ENCODE measurements around the gene SORCS2. TPM values are rescaled to one million over a fixed set of nuclear protein-coding genes. Genes with fewer than 3 reads are reported as not detected.

The SORCS2 gene
- total RNA-seq, 2 donors from 2014 or later = 1.5 to 1.7 TPM

GRCh38 chr4:7530082-7530481 is 337.7 kb downstream of the SORCS2 start:
- H3K27me3 ChIP-seq = no peaks in the 10 kb centered on the region
- TF ChIP-seq CTCF (IDR thresholded peaks at IDR 0.05) = no peak
- H3K4me1 ChIP-seq = no peaks in the 10 kb centered on the region

GRCh38 chr4:7530932-7531639 is 338.7 kb downstream of the SORCS2 start:
- no peak overlapping the region for H3K4me3 ChIP-seq
- no peaks in the 10 kb centered on the region for H3K9me3 ChIP-seq
- no peak for DNase-seq (ENCODE audit: low spot score)
- no peak for TF ChIP-seq CTCF (IDR thresholded peaks at IDR 0.05)
- H3K27me3 ChIP-seq = no peaks in the 10 kb centered on the region
- no peak overlapping the region for H3K27ac ChIP-seq
- no peaks in the 10 kb centered on the region for H3K36me3 ChIP-seq
- H3K4me1 ChIP-seq = no peaks in the 10 kb centered on the region

More at GRCh38 chr4:7530082-7530481, 337.7 kb downstream of the SORCS2 start:
- Histone ChIP-seq H3K9me3 (no peaks in the 10 kb centered on the region), H3K4me3 (no peak overlapping the region), H3K27ac (no peak overlapping the region), H3K36me3 (no peaks in the 10 kb centered on the region)
- no peak for DNase-seq (ENCODE audit: low spot score)

GRCh38 chr4:7531640-7531994 is 339.3 kb downstream of the SORCS2 start:
- Histone ChIP-seq H3K9me3 (no peaks in the 10 kb centered on the region), H3K4me3 (no peak overlapping the region), H3K36me3 (no peaks in the 10 kb centered on the region), H3K4me1 (no peaks in the 10 kb centered on the region), H3K27me3 (no peaks in the 10 kb centered on the region), H3K27ac (no peak overlapping the region)
- DNase-seq (ENCODE audit: low spot score) = no peak
- TF ChIP-seq CTCF (IDR thresholded peaks at IDR 0.05) = no peak

- Histone ChIP-seq H3K36me3 (no peaks in the 10 kb centered on the region), H3K4me1 (no peaks in the 10 kb centered on the region), H3K27me3 (no peaks in the 10 kb centered on the region), H3K4me3 (no peak overlapping the region), H3K27ac (no peak overlapping the region), H3K9me3 (no peaks in the 10 kb centered on the region)
- DNase-seq (ENCODE audit: low spot score) = no peak
- TF ChIP-seq CTCF (IDR thresholded peaks at IDR 0.05) = no peak
Observed at GRCh38 chr4:7532043-7532442, 339.7 kb downstream of the SORCS2 start.

GRCh38 chr4:7533267-7533666 is 340.9 kb downstream of the SORCS2 start:
- TF ChIP-seq CTCF (IDR thresholded peaks at IDR 0.05) = no peak
- H3K9me3 ChIP-seq = no peaks in the 10 kb centered on the region
- H3K36me3 ChIP-seq = no peaks in the 10 kb centered on the region
- no peak for DNase-seq (ENCODE audit: low spot score)
- H3K4me1 ChIP-seq = no peaks in the 10 kb centered on the region
- no peak overlapping the region for H3K4me3 ChIP-seq
- H3K27ac ChIP-seq = no peak overlapping the region
- no peaks in the 10 kb centered on the region for H3K27me3 ChIP-seq

- no peak for TF ChIP-seq CTCF (IDR thresholded peaks at IDR 0.05)
- no peak for DNase-seq (ENCODE audit: low spot score)
- no peaks in the 10 kb centered on the region for H3K27me3 ChIP-seq
- no peaks in the 10 kb centered on the region for H3K36me3 ChIP-seq
- H3K9me3 ChIP-seq = no peaks in the 10 kb centered on the region
- H3K4me1 ChIP-seq = no peaks in the 10 kb centered on the region
- no peak overlapping the region for H3K27ac ChIP-seq
- H3K4me3 ChIP-seq = no peak overlapping the region
Observed at GRCh38 chr4:7535094-7535493, 342.8 kb downstream of the SORCS2 start.
